ENCODE measurements around the gene KLRB1.

- no peak for TF ChIP-seq HOMEZ (CRISPR knock-in tag; IDR thresholded peaks at IDR 0.05; ENCODE audit: low read depth)
- no peak for TF ChIP-seq MYC (CRISPR knock-in tag; IDR thresholded peaks at IDR 0.05; ENCODE audit: borderline replicate concordance)
- TF ChIP-seq E2F2 (CRISPR knock-in tag; IDR thresholded peaks at IDR 0.05; ENCODE audit: borderline replicate concordance), result no peak
- no peak for TF ChIP-seq ZC3H4 (CRISPR knock-in tag; IDR thresholded peaks at IDR 0.05; ENCODE audit: borderline replicate concordance)
- TF ChIP-seq MAX (IDR thresholded peaks at IDR 0.05), result no peak
These were observed 2.2 kb downstream of the KLRB1 start for GRCh38 chr12:9605483-9605882.

Data from HepG2 (cell line).